Loucy (cell line): ENCODE data around the gene KCNK5.

ENCODE experiments used
- EZH2phosphoT487 ChIP-seq: fragments of 200-600 bp; IDR thresholded peaks from 2 replicates; pipeline ENCODE4 v1.6.1; 2018; ENCODE audit warnings: antibody characterized with exemption, mild to moderate bottlenecking, moderate library complexity, borderline replicate concordance
- TF ChIP-seq, protein P1 (sequence below): fragments of 200-600 bp; sonication (generic); conservative IDR thresholded peaks from 2 replicates; pipeline ENCODE4 v1.5.1; 2014; ENCODE audit warnings: mild to moderate bottlenecking, antibody characterized with exemption, low read length

DNA sequence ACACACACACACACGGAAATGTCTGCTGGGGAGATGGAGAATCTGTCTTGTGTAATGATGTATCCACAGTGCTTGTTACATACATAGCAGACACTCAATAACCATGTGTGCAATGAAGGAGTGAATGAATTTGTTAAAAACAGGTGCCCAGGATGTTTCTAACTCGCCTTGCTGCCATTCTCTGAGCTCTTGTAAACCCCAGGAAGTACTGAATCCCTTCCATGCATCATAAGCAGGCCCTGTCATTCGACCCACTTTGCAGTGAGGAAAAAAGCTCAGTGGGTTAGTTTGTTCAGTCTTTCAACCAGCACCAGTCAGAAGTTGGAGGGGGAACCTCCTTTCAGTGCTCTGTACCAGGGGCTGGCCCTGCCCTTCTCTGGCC, 1.4 kb upstream of the KCNK5 start:
- TF ChIP-seq, protein P1, sequence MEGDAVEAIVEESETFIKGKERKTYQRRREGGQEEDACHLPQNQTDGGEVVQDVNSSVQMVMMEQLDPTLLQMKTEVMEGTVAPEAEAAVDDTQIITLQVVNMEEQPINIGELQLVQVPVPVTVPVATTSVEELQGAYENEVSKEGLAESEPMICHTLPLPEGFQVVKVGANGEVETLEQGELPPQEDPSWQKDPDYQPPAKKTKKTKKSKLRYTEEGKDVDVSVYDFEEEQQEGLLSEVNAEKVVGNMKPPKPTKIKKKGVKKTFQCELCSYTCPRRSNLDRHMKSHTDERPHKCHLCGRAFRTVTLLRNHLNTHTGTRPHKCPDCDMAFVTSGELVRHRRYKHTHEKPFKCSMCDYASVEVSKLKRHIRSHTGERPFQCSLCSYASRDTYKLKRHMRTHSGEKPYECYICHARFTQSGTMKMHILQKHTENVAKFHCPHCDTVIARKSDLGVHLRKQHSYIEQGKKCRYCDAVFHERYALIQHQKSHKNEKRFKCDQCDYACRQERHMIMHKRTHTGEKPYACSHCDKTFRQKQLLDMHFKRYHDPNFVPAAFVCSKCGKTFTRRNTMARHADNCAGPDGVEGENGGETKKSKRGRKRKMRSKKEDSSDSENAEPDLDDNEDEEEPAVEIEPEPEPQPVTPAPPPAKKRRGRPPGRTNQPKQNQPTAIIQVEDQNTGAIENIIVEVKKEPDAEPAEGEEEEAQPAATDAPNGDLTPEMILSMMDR = no peak
- no peak for TF ChIP-seq EZH2phosphoT487
